Astrocyte (in vitro differentiated cells and primary cell): ENCODE results near the gene NME9. TPM values are rescaled to one million over a fixed set of nuclear protein-coding genes. Genes with fewer than 3 reads are reported as not detected.
"Not testable (repeated sequence)": the region's sequence is repeated elsewhere in the genome, so short reads cannot be mapped to it uniquely, and the experiment has no call there.

ENCODE experiments used
- DNase-seq: peaks from one replicate; pipeline ENCODE4 v3.0.0-alpha.2; 2010; ENCODE audit warnings: low read depth
- FAIRE-seq: peaks from 2 replicates; lab custom pipeline; 2011; peaks lifted over from hg19 to GRCh38; lab: Jason Lieb, UNC
- H2AFZ ChIP-seq: 2 replicates; pipeline ENCODE4 v1.6.0; 2012; ENCODE audit warnings: low read depth, low read length, inconsistent platforms
- H3K27ac ChIP-seq: 2 replicates; pipeline ENCODE4 v1.5.1; 2011; ENCODE audit warnings: low read depth, low read length, inconsistent platforms
- H3K27me3 ChIP-seq: 2 replicates; pipeline ENCODE4 v1.6.0; 2011; ENCODE audit warnings: low read length, inconsistent platforms; ENCODE audit not compliant: insufficient read depth
- H3K36me3 ChIP-seq: 2 replicates; pipeline ENCODE4 v1.5.1; 2011; ENCODE audit warnings: low read length, inconsistent platforms; ENCODE audit not compliant: insufficient read depth
- H3K4me1 ChIP-seq: 2 replicates; pipeline ENCODE4 v1.5.1; 2011; ENCODE audit warnings: low read length, inconsistent platforms; ENCODE audit not compliant: insufficient read depth
- H3K4me2 ChIP-seq: 2 replicates; pipeline ENCODE4 v1.6.0; 2012; ENCODE audit warnings: low read length, inconsistent platforms
- H3K4me3 ChIP-seq: 2 replicates; pipeline ENCODE4 v1.5.1; 2011; ENCODE audit warnings: low read depth, mild to moderate bottlenecking, low read length, inconsistent platforms; ENCODE audit not compliant: insufficient read depth
- H3K79me2 ChIP-seq: 2 replicates; pipeline ENCODE4 v1.6.0; 2012; ENCODE audit warnings: mild to moderate bottlenecking, low read length, inconsistent platforms; ENCODE audit not compliant: insufficient read depth
- H3K9ac ChIP-seq: 2 replicates; pipeline ENCODE4 v1.6.0; 2012; ENCODE audit warnings: mild to moderate bottlenecking, low read length, inconsistent platforms
- H3K9me3 ChIP-seq: 2 replicates; pipeline ENCODE4 v1.5.1; 2012; ENCODE audit warnings: low read depth, mild to moderate bottlenecking, low read length, inconsistent platforms; ENCODE audit not compliant: insufficient read depth
- H4K20me1 ChIP-seq: 2 replicates; pipeline ENCODE4 v1.6.0; 2012; ENCODE audit warnings: low read length, inconsistent platforms; ENCODE audit not compliant: insufficient read depth
- H3K27ac Mint-ChIP-seq: one replicate; pipeline ENCODE4 v1.8.0; 2021; ENCODE audit warnings: mild to moderate bottlenecking, mixed read lengths; ENCODE audit not compliant: unreplicated experiment
- H3K27me3 Mint-ChIP-seq: one replicate; pipeline ENCODE4 v1.8.0; 2021; ENCODE audit warnings: low read depth, mixed read lengths; ENCODE audit not compliant: unreplicated experiment
- H3K36me3 Mint-ChIP-seq: one replicate; pipeline ENCODE4 v1.8.0; 2021; ENCODE audit warnings: low read depth, mixed read lengths; ENCODE audit not compliant: unreplicated experiment
- H3K4me1 Mint-ChIP-seq: one replicate; pipeline ENCODE4 v1.8.0; 2021; ENCODE audit warnings: low read depth, mixed read lengths; ENCODE audit not compliant: unreplicated experiment
- H3K4me3 Mint-ChIP-seq: one replicate; pipeline ENCODE4 v1.8.0; 2021; ENCODE audit warnings: mild to moderate bottlenecking, moderate library complexity, mixed read lengths; ENCODE audit not compliant: unreplicated experiment
- H3K9me3 Mint-ChIP-seq: one replicate; pipeline ENCODE4 v1.8.0; 2021; ENCODE audit warnings: mild to moderate bottlenecking, mixed read lengths; ENCODE audit not compliant: unreplicated experiment
- EZH2 ChIP-seq: IDR thresholded peaks from 2 replicates; pipeline ENCODE4 v1.6.1; 2012; ENCODE audit warnings: mild to moderate bottlenecking, low read length, inconsistent platforms; ENCODE audit not compliant: insufficient read depth
- total RNA-seq: library from RNA; stranded (reverse); gene quantifications from 2 replicates; pipeline ENCODE4 v1.2.1, GENCODE V29; 2021
- TF ChIP-seq, protein P1 (sequence below): IDR thresholded peaks from 2 replicates; pipeline ENCODE4 v1.5.1; 2011; ENCODE audit warnings: low read depth, mild to moderate bottlenecking, inconsistent platforms, low read length, moderate library complexity; ENCODE audit not compliant: insufficient read depth

The NME9 gene
- total RNA-seq, 1 donor from 2014 or later, result 0.54 TPM

GRCh38 chr3:138378331-138378730, 48.7 kb upstream of the NME9 start:
- H3K9me3 Mint-ChIP-seq, result no peaks in the 10 kb centered on the region
- Histone ChIP-seq H3K4me3 (no peak overlapping the region), H3K79me2 (peaks cover 4% of the 10 kb centered on the region), H4K20me1 (peaks cover 4% of the 10 kb centered on the region), H3K9ac (no peak overlapping the region), H3K4me2 (no peak overlapping the region), H3K27ac (no peak overlapping the region), H2AFZ (no peak overlapping the region), H3K9me3 (no peaks in the 10 kb centered on the region), H3K4me1 (peaks cover 8% of the 10 kb centered on the region), H3K36me3 (peaks cover 4% of the 10 kb centered on the region), H3K27me3 (no peaks in the 10 kb centered on the region)
- DNase-seq, result no peak
- TF ChIP-seq EZH2, result no peak
- TF ChIP-seq, protein P1, sequence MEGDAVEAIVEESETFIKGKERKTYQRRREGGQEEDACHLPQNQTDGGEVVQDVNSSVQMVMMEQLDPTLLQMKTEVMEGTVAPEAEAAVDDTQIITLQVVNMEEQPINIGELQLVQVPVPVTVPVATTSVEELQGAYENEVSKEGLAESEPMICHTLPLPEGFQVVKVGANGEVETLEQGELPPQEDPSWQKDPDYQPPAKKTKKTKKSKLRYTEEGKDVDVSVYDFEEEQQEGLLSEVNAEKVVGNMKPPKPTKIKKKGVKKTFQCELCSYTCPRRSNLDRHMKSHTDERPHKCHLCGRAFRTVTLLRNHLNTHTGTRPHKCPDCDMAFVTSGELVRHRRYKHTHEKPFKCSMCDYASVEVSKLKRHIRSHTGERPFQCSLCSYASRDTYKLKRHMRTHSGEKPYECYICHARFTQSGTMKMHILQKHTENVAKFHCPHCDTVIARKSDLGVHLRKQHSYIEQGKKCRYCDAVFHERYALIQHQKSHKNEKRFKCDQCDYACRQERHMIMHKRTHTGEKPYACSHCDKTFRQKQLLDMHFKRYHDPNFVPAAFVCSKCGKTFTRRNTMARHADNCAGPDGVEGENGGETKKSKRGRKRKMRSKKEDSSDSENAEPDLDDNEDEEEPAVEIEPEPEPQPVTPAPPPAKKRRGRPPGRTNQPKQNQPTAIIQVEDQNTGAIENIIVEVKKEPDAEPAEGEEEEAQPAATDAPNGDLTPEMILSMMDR, result no peak
- FAIRE-seq, result no peak
- peaks cover 17% of the 10 kb centered on the region for H3K4me1 Mint-ChIP-seq
- H3K27ac Mint-ChIP-seq, result no peak overlapping the region
- no peaks in the 10 kb centered on the region for H3K27me3 Mint-ChIP-seq
- H3K4me3 Mint-ChIP-seq, result no peak overlapping the region
- H3K36me3 Mint-ChIP-seq, result peaks cover 20% of the 10 kb centered on the region

- H3K4me2 ChIP-seq, result no peak overlapping the region
These were observed 48.2 kb upstream of the NME9 start for GRCh38 chr3:138377804-138378203.

DNA sequence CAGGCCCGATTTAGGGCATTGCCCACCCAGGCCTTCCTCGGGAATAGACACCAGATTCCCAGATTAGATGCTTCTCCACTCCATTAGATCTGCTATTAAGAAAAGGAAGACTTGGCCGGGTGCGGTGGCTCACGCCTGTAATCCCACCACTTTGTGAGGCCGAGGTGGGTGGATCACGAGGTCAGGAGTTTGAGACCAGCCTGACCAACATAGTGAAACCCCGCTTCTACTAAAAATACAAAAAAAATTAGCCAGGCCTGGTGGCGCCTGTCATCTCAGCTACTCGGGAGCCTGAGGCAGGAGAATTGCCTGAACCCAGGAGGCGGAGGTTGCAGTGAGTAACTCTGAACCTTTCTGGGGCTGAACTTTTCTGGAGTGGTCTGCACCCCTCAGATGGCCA, 47.6 kb upstream of the NME9 start:
- H3K36me3 ChIP-seq, DNase-seq, H3K27me3 Mint-ChIP-seq, H3K9me3 Mint-ChIP-seq, H3K9me3 ChIP-seq, H3K4me3 Mint-ChIP-seq, H3K4me1 ChIP-seq, H4K20me1 ChIP-seq, H3K27ac ChIP-seq, H3K27ac Mint-ChIP-seq, H3K79me2 ChIP-seq, H2AFZ ChIP-seq, H3K4me1 Mint-ChIP-seq, H3K9ac ChIP-seq, H3K4me3 ChIP-seq, H3K4me2 ChIP-seq, FAIRE-seq, H3K27me3 ChIP-seq: not testable (repeated sequence)
- peaks cover 24% of the 10 kb centered on the region for H3K36me3 Mint-ChIP-seq

More at GRCh38 chr3:138377804-138378203, 48.2 kb upstream of the NME9 start:
- Mint-ChIP-seq H3K9me3 (no peaks in the 10 kb centered on the region), H3K27me3 (no peaks in the 10 kb centered on the region), H3K4me1 (peaks cover 14% of the 10 kb centered on the region), H3K36me3 (peaks cover 25% of the 10 kb centered on the region), H3K4me3 (no peak overlapping the region), H3K27ac (no peak overlapping the region)
- FAIRE-seq (no peak), DNase-seq (no peak)
- Histone ChIP-seq H4K20me1 (peaks cover 4% of the 10 kb centered on the region), H3K9ac (no peak overlapping the region), H3K27ac (no peak overlapping the region), H3K36me3 (peaks cover 4% of the 10 kb centered on the region), H3K4me1 (peaks cover 8% of the 10 kb centered on the region), H3K79me2 (peaks cover 3% of the 10 kb centered on the region), H3K4me3 (no peak overlapping the region), H3K27me3 (no peaks in the 10 kb centered on the region), H3K9me3 (no peaks in the 10 kb centered on the region), H2AFZ (no peak overlapping the region)
- TF ChIP-seq, protein P1, result no peak
- no peak for TF ChIP-seq EZH2
